HG03066 (cell line): ENCODE data around the gene MORN1.
"Not testable (repeated sequence)": the region's sequence is repeated elsewhere in the genome, so short reads cannot be mapped to it uniquely, and the experiment has no call there.

Experiments used
- ATAC-seq: cut with Tn5 transposase; IDR thresholded peaks from one replicate; pipeline ENCODE4 v1.9.1; 2021; ENCODE audit warnings: low read depth; ENCODE audit not compliant: unreplicated experiment

MORN1 gene

GRCh38 chr1:2341706-2342383 lies 49.5 kb downstream of the MORN1 start:
- no peak for ATAC-seq

- ATAC-seq = no peak
Measured at GRCh38 chr1:2340918-2341254, 50.5 kb downstream of the MORN1 start.

- no peak for ATAC-seq
Measured at GRCh38 chr1:2340086-2340917, 51.1 kb downstream of the MORN1 start.

GRCh38 chr1:2339206-2340085 lies 51.9 kb downstream of the MORN1 start:
- no peak for ATAC-seq

GRCh38 chr1:2337501-2337900 lies 53.9 kb downstream of the MORN1 start:
- no peak for ATAC-seq

- no peak for ATAC-seq
Measured at GRCh38 chr1:2337081-2337480, 54.3 kb downstream of the MORN1 start.

GRCh38 chr1:2336499-2336898 lies 54.9 kb downstream of the MORN1 start:
- ATAC-seq = no peak

GRCh38 chr1:2335721-2336455 lies 55.5 kb downstream of the MORN1 start:
- ATAC-seq = no peak

GRCh38 chr1:2334883-2335534 lies 56.3 kb downstream of the MORN1 start:
- ATAC-seq = no peak

GRCh38 chr1:2334366-2334765 lies 57.0 kb downstream of the MORN1 start:
- no peak for ATAC-seq

- ATAC-seq = not testable (repeated sequence)
Measured at GRCh38 chr1:2331580-2331979, 59.8 kb downstream of the MORN1 start.

- ATAC-seq = no peak
Measured at GRCh38 chr1:2331200-2331544, 60.2 kb downstream of the MORN1 start.

GRCh38 chr1:2330519-2331199 lies 60.7 kb downstream of the MORN1 start:
- no peak for ATAC-seq

GRCh38 chr1:2330035-2330434 lies 61.3 kb downstream of the MORN1 start:
- no peak for ATAC-seq

GRCh38 chr1:2328676-2329455 lies 62.5 kb downstream of the MORN1 start:
- ATAC-seq = no peak

- no peak for ATAC-seq
Measured at GRCh38 chr1:2327841-2328240, 63.5 kb downstream of the MORN1 start.

- ATAC-seq = not testable (repeated sequence)
Measured at GRCh38 chr1:2327162-2327561, 64.2 kb downstream of the MORN1 start.

- ATAC-seq = no peak
Measured at GRCh38 chr1:2326524-2326923, 64.8 kb downstream of the MORN1 start.
